HEK293T (cell line): ENCODE results near the gene MAP3K5.

Experiments used
- CTCF ChIA-PET: fragments of 350-600 bp; formaldehyde crosslinking; extraction: SDS; loops from one replicate; lab custom pipeline; 2021; ENCODE audit warnings: antibody characterized with exemption, inconsistent platforms; lab: Yijun Ruan, JAX
- POLR2A ChIA-PET: fragments of 350-600 bp; formaldehyde crosslinking; extraction: SDS; loops from one replicate; lab custom pipeline; 2020; ENCODE audit warnings: antibody characterized with exemption, inconsistent platforms; lab: Yijun Ruan, JAX
- DNase-seq: peaks from one replicate; pipeline ENCODE4 v3.0.0; 2012; ENCODE audit warnings: mixed read lengths; ENCODE audit errors: extremely low spot score
- ARNT ChIP-seq: fragments of 450-650 bp; IDR thresholded peaks from 2 replicates; pipeline ENCODE4 v1.6.1; 2017; ENCODE audit warnings: mild to moderate bottlenecking
- BHLHE40 ChIP-seq: fragments of 450-650 bp; IDR thresholded peaks from 2 replicates; pipeline ENCODE4 v1.6.1; 2016; ENCODE audit warnings: mild to moderate bottlenecking, moderate library complexity, borderline replicate concordance
- CTBP1 ChIP-seq: fragments of 450-650 bp; IDR thresholded peaks from 2 replicates; pipeline ENCODE4 v1.6.1; 2016; ENCODE audit warnings: borderline replicate concordance
- FOXA1 ChIP-seq: fragments of 450-650 bp; IDR thresholded peaks from 2 replicates; pipeline ENCODE4 v1.6.1; 2016; ENCODE audit warnings: mild to moderate bottlenecking
- FOXK2 ChIP-seq: fragments of 450-650 bp; IDR thresholded peaks from 2 replicates; pipeline ENCODE4 v1.6.1; 2016; ENCODE audit warnings: mild to moderate bottlenecking
- FOXM1 ChIP-seq: fragments of 450-650 bp; IDR thresholded peaks from 2 replicates; pipeline ENCODE4 v1.6.1; 2017; ENCODE audit warnings: mild to moderate bottlenecking, borderline replicate concordance
- HDGF ChIP-seq: fragments of 450-650 bp; IDR thresholded peaks from 2 replicates; pipeline ENCODE4 v1.6.1; 2017; ENCODE audit warnings: antibody characterized with exemption, borderline replicate concordance
- L3MBTL2 ChIP-seq: fragments of 450-650 bp; conservative IDR thresholded peaks from 2 replicates; pipeline ENCODE4 v1.6.1; 2016; ENCODE audit warnings: mild to moderate bottlenecking
- LEF1 ChIP-seq: fragments of 450-650 bp; IDR thresholded peaks from 2 replicates; pipeline ENCODE4 v1.6.1; 2017; ENCODE audit warnings: mild to moderate bottlenecking, borderline replicate concordance
- NFRKB ChIP-seq: fragments of 450-650 bp; IDR thresholded peaks from 2 replicates; pipeline ENCODE4 v1.6.1; 2016; ENCODE audit warnings: mild to moderate bottlenecking, moderate library complexity
- PKNOX1 ChIP-seq: fragments of 450-650 bp; IDR thresholded peaks from 2 replicates; pipeline ENCODE4 v1.6.1; 2016
- SP1 ChIP-seq: fragments of 450-650 bp; IDR thresholded peaks from 2 replicates; pipeline ENCODE4 v1.6.1; 2017
- SUZ12 ChIP-seq: fragments of 450-650 bp; IDR thresholded peaks from 2 replicates; pipeline ENCODE4 v1.6.1; 2016; ENCODE audit warnings: mild to moderate bottlenecking
- TARDBP ChIP-seq: fragments of 450-650 bp; IDR thresholded peaks from 2 replicates; pipeline ENCODE4 v1.6.1; 2016
- ZNF384 ChIP-seq: fragments of 450-650 bp; IDR thresholded peaks from 2 replicates; pipeline ENCODE4 v1.6.1; 2016

Gene MAP3K5

GRCh38 chr6:136582711-136583471, 209.4 kb downstream of the MAP3K5 start:
- CTCF ChIA-PET = no interaction called here
- TF ChIP-seq FOXM1 = no peak
- no peak for TF ChIP-seq LEF1
- no peak for TF ChIP-seq SUZ12
- no peak for TF ChIP-seq BHLHE40
- POLR2A ChIA-PET = no interaction called here
- DNase-seq = no peak

- DNase-seq = no peak
- ChIA-PET POLR2A (no interaction called here), CTCF (no interaction called here)
- no peak for TF ChIP-seq BHLHE40
- TF ChIP-seq TARDBP = no peak
- no peak for TF ChIP-seq ZNF384
- no peak for TF ChIP-seq SP1
- TF ChIP-seq FOXM1 = no peak
- TF ChIP-seq FOXK2 = no peak
- TF ChIP-seq LEF1 = no peak
- no peak for TF ChIP-seq CTBP1
- no peak for TF ChIP-seq ARNT
- no peak for TF ChIP-seq HDGF
- no peak for TF ChIP-seq PKNOX1
- no peak for TF ChIP-seq L3MBTL2
Observed at GRCh38 chr6:136579800-136580199, 212.5 kb downstream of the MAP3K5 start.

GRCh38 chr6:136576821-136577220, 215.5 kb downstream of the MAP3K5 start:
- TF ChIP-seq PKNOX1 = no peak
- TF ChIP-seq BHLHE40 = no peak
- TF ChIP-seq CTBP1 = no peak
- no peak for DNase-seq
- ChIA-PET POLR2A (no interaction called here), CTCF (no interaction called here)

GRCh38 chr6:136571496-136571895, 220.8 kb downstream of the MAP3K5 start:
- CTCF ChIA-PET = no interaction called here
- POLR2A ChIA-PET = no interaction called here
- no peak for TF ChIP-seq LEF1
- TF ChIP-seq HDGF = no peak
- no peak for TF ChIP-seq BHLHE40
- no peak for TF ChIP-seq SP1
- no peak for TF ChIP-seq TARDBP
- TF ChIP-seq L3MBTL2 = no peak
- TF ChIP-seq PKNOX1 = no peak
- no peak for TF ChIP-seq FOXM1
- no peak for TF ChIP-seq CTBP1
- no peak for TF ChIP-seq SUZ12
- DNase-seq = no peak

GRCh38 chr6:136571065-136571464, 221.2 kb downstream of the MAP3K5 start:
- POLR2A ChIA-PET = no interaction called here
- CTCF ChIA-PET = no interaction called here
- no peak for DNase-seq
- TF ChIP-seq LEF1 (no peak), SUZ12 (no peak), L3MBTL2 (no peak), FOXM1 (no peak), CTBP1 (no peak), FOXA1 (no peak), PKNOX1 (no peak), SP1 (no peak), NFRKB (no peak)

- ChIA-PET POLR2A (no interaction called here), CTCF (no interaction called here)
- DNase-seq = no peak
- TF ChIP-seq CTBP1 (no peak), NFRKB (no peak)
Observed at GRCh38 chr6:136568129-136568528, 224.1 kb downstream of the MAP3K5 start.

- POLR2A ChIA-PET = no interaction called here
- TF ChIP-seq FOXA1 (no peak), HDGF (no peak), PKNOX1 (no peak), NFRKB (no peak)
- DNase-seq = no peak
- CTCF ChIA-PET = interaction anchor here (1.0 kb wide), 1 partner anchor 21 kb away, joined by 3 read pairs; no protein-coding TSS in a partner anchor
Observed at GRCh38 chr6:136567688-136568087, 224.6 kb downstream of the MAP3K5 start.
